Measurements from ENCODE around the gene NEK6.
A peak's percentile ranks its signal among the peaks of the same experiment; 100 is the strongest.

NEK6 gene

GRCh38 chr9:124210697-124211096 lies 47.1 kb upstream of the NEK6 start:
- peak overlapping the region; percentile 44 for H3K4me3 ChIP-seq (ENCODE audit: low read length)
- no peaks in the 10 kb centered on the region for H3K79me2 ChIP-seq (ENCODE audit: low read length)
- H3K4me1 ChIP-seq (ENCODE audit: low read length), result peaks cover 90% of the 10 kb centered on the region
- H2AFZ ChIP-seq (ENCODE audit: low read depth, low read length), result 0 out of 2 replicates have a peak overlapping the region, but pooled peaks have one; percentile 23
- TF ChIP-seq EZH2phosphoT487 (IDR thresholded peaks at IDR 0.05; ENCODE audit: low read depth), result no peak
- no peak for TF ChIP-seq CTCF (IDR thresholded peaks at IDR 0.05; ENCODE audit: low read depth, low read length)
- H3K27ac ChIP-seq (ENCODE audit: low read length), result peak overlapping the region; percentile 84
- H4K20me1 ChIP-seq (ENCODE audit: insufficient read depth, low read length), result no peaks in the 10 kb centered on the region
- no peaks in the 10 kb centered on the region for H3K36me3 ChIP-seq (replicated peaks; ENCODE audit: low read depth, low read length)
- H3K9me3 ChIP-seq (ENCODE audit: insufficient read depth, low read length), result no peaks in the 10 kb centered on the region
- H3K4me2 ChIP-seq (ENCODE audit: low read length), result peak overlapping the region; percentile 76
- H3K27me3 ChIP-seq (ENCODE audit: low read depth, low read length), result no peaks in the 10 kb centered on the region
- peak overlapping the region; percentile 63 for H3K9ac ChIP-seq (ENCODE audit: low read length)

GRCh38 chr9:124212381-124213050 lies 45.2 kb upstream of the NEK6 start:
- Histone ChIP-seq H3K9me3 (ENCODE audit: insufficient read depth, low read length) (no peaks in the 10 kb centered on the region), H2AFZ (ENCODE audit: low read depth, low read length) (no peak overlapping the region), H3K4me3 (ENCODE audit: low read length) (no peak overlapping the region), H3K4me2 (ENCODE audit: low read length) (no peak overlapping the region), H3K9ac (ENCODE audit: low read length) (no peak overlapping the region), H3K4me1 (ENCODE audit: low read length) (peaks cover 90% of the 10 kb centered on the region), H4K20me1 (ENCODE audit: insufficient read depth, low read length) (no peaks in the 10 kb centered on the region), H3K27me3 (ENCODE audit: low read depth, low read length) (no peaks in the 10 kb centered on the region), H3K36me3 (replicated peaks; ENCODE audit: low read depth, low read length) (no peaks in the 10 kb centered on the region), H3K79me2 (ENCODE audit: low read length) (no peaks in the 10 kb centered on the region), H3K27ac (ENCODE audit: low read length) (no peak overlapping the region)
- TF ChIP-seq CTCF (IDR thresholded peaks at IDR 0.05; ENCODE audit: low read depth, low read length) (no peak), EZH2phosphoT487 (IDR thresholded peaks at IDR 0.05; ENCODE audit: low read depth) (no peak)

GRCh38 chr9:124213396-124213795 lies 44.4 kb upstream of the NEK6 start:
- no peaks in the 10 kb centered on the region for H4K20me1 ChIP-seq (ENCODE audit: insufficient read depth, low read length)
- H3K79me2 ChIP-seq (ENCODE audit: low read length), result no peaks in the 10 kb centered on the region
- H3K4me1 ChIP-seq (ENCODE audit: low read length), result peaks cover 90% of the 10 kb centered on the region
- no peak overlapping the region for H3K4me3 ChIP-seq (ENCODE audit: low read length)
- H3K36me3 ChIP-seq (replicated peaks; ENCODE audit: low read depth, low read length), result no peaks in the 10 kb centered on the region
- H3K27me3 ChIP-seq (ENCODE audit: low read depth, low read length), result no peaks in the 10 kb centered on the region
- TF ChIP-seq CTCF (IDR thresholded peaks at IDR 0.05; ENCODE audit: low read depth, low read length), result no peak
- TF ChIP-seq EZH2phosphoT487 (IDR thresholded peaks at IDR 0.05; ENCODE audit: low read depth), result no peak
- no peak overlapping the region for H3K9ac ChIP-seq (ENCODE audit: low read length)
- H2AFZ ChIP-seq (ENCODE audit: low read depth, low read length), result no peak overlapping the region
- H3K4me2 ChIP-seq (ENCODE audit: low read length), result no peak overlapping the region
- H3K27ac ChIP-seq (ENCODE audit: low read length), result no peak overlapping the region
- no peaks in the 10 kb centered on the region for H3K9me3 ChIP-seq (ENCODE audit: insufficient read depth, low read length)

GRCh38 chr9:124214116-124214515 lies 43.6 kb upstream of the NEK6 start:
- Histone ChIP-seq H3K36me3 (replicated peaks; ENCODE audit: low read depth, low read length) (no peaks in the 10 kb centered on the region), H3K27ac (ENCODE audit: low read length) (no peak overlapping the region), H4K20me1 (ENCODE audit: insufficient read depth, low read length) (no peaks in the 10 kb centered on the region), H3K79me2 (ENCODE audit: low read length) (no peaks in the 10 kb centered on the region), H2AFZ (ENCODE audit: low read depth, low read length) (peak overlapping the region; percentile 37; the same call in 1 of the 2 replicates), H3K4me3 (ENCODE audit: low read length) (no peak overlapping the region), H3K4me1 (ENCODE audit: low read length) (peaks cover 90% of the 10 kb centered on the region), H3K27me3 (ENCODE audit: low read depth, low read length) (no peaks in the 10 kb centered on the region), H3K9ac (ENCODE audit: low read length) (no peak overlapping the region), H3K9me3 (ENCODE audit: insufficient read depth, low read length) (no peaks in the 10 kb centered on the region), H3K4me2 (ENCODE audit: low read length) (no peak overlapping the region)
- TF ChIP-seq CTCF (IDR thresholded peaks at IDR 0.05; ENCODE audit: low read depth, low read length), result no peak
- no peak for TF ChIP-seq EZH2phosphoT487 (IDR thresholded peaks at IDR 0.05; ENCODE audit: low read depth)
